ENCODE data around the gene DTNA.

The DTNA gene

GRCh38 chr18:34806527-34806926 is 96.4 kb downstream of the DTNA start:
- H3K9me3 ChIP-seq (ENCODE audit: insufficient read depth, low read length, severe bottlenecking) = no peaks in the 10 kb centered on the region
- DNase-seq (no peak), ATAC-seq (ENCODE audit: insufficient read depth, low read depth) (no peak)
- H4K20me1 ChIP-seq (ENCODE audit: insufficient read depth, low read length) = no peaks in the 10 kb centered on the region
- H3K27ac ChIP-seq (ENCODE audit: low read length) = no peak overlapping the region
- no peak overlapping the region for H3K9ac ChIP-seq (ENCODE audit: low read depth, low read length)
- H2AFZ ChIP-seq (ENCODE audit: low read depth, low read length) = no peak overlapping the region
- H3K79me2 ChIP-seq (ENCODE audit: insufficient read depth, low read length) = no peaks in the 10 kb centered on the region
- H3K4me1 ChIP-seq (ENCODE audit: insufficient read depth, low read length) = no peaks in the 10 kb centered on the region
- no peaks in the 10 kb centered on the region for H3K36me3 ChIP-seq (ENCODE audit: insufficient read depth, low read length)
- no peaks in the 10 kb centered on the region for H3K27me3 ChIP-seq (ENCODE audit: insufficient read depth, low read length, poor library complexity)
- H3K4me3 ChIP-seq (ENCODE audit: low read depth in 1 of 2, low read length in 2 of 2) = no peak overlapping the region
- TF ChIP-seq EZH2 (IDR thresholded peaks at IDR 0.05; ENCODE audit: borderline replicate concordance, low read depth, low read length, severe bottlenecking) (no peak), CTCF (IDR thresholded peaks at IDR 0.05; ENCODE audit: borderline replicate concordance, extremely low read depth, low read length, poor library complexity, severe bottlenecking) (no peak)
- no peak overlapping the region for H3K4me2 ChIP-seq (ENCODE audit: insufficient read depth, low read length)

GRCh38 chr18:34807106-34807796 is 97.2 kb downstream of the DTNA start:
- no peak overlapping the region for H3K27ac ChIP-seq (ENCODE audit: low read length)
- H3K27me3 ChIP-seq (ENCODE audit: insufficient read depth, low read length, poor library complexity) = no peaks in the 10 kb centered on the region
- no peaks in the 10 kb centered on the region for H3K79me2 ChIP-seq (ENCODE audit: insufficient read depth, low read length)
- H2AFZ ChIP-seq (ENCODE audit: low read depth, low read length) = no peak overlapping the region
- H3K4me1 ChIP-seq (ENCODE audit: insufficient read depth, low read length) = no peaks in the 10 kb centered on the region
- H4K20me1 ChIP-seq (ENCODE audit: insufficient read depth, low read length) = no peaks in the 10 kb centered on the region
- no peaks in the 10 kb centered on the region for H3K9me3 ChIP-seq (ENCODE audit: insufficient read depth, low read length, severe bottlenecking)
- TF ChIP-seq CTCF (IDR thresholded peaks at IDR 0.05; ENCODE audit: borderline replicate concordance, extremely low read depth, low read length, poor library complexity, severe bottlenecking) (no peak), EZH2 (IDR thresholded peaks at IDR 0.05; ENCODE audit: borderline replicate concordance, low read depth, low read length, severe bottlenecking) (no peak)
- H3K4me2 ChIP-seq (ENCODE audit: insufficient read depth, low read length) = no peak overlapping the region
- H3K9ac ChIP-seq (ENCODE audit: low read depth, low read length) = no peak overlapping the region
- H3K4me3 ChIP-seq (ENCODE audit: low read depth in 1 of 2, low read length in 2 of 2) = no peak overlapping the region
- no peaks in the 10 kb centered on the region for H3K36me3 ChIP-seq (ENCODE audit: insufficient read depth, low read length)
- ATAC-seq (ENCODE audit: insufficient read depth, low read depth) = no peak
- DNase-seq = no peak

DNA sequence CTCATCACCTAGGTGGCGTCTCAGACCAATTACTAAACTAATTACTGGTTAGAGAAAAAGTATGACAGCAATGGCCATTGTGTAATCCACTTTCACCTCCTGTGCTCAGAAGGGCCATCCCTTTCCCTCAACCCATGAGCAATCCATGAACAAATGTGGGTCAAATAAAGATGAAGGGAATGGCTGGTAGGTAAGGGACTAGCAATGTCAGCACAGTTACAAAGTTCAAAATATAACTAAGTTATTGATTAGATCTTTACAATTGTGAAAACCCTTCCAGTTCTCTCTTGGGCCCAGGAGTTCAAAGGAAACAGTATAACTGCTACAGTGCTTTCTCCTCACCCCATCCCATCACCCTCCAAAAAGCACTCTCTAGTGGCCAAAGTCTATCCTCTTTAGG is 98.3 kb downstream of the DTNA start:
- no peaks in the 10 kb centered on the region for H3K79me2 ChIP-seq (ENCODE audit: insufficient read depth, low read length)
- H2AFZ ChIP-seq (ENCODE audit: low read depth, low read length) = no peak overlapping the region
- no peaks in the 10 kb centered on the region for H3K9me3 ChIP-seq (ENCODE audit: insufficient read depth, low read length, severe bottlenecking)
- no peak overlapping the region for H3K4me3 ChIP-seq (ENCODE audit: low read depth in 1 of 2, low read length in 2 of 2)
- no peak overlapping the region for H3K9ac ChIP-seq (ENCODE audit: low read depth, low read length)
- no peaks in the 10 kb centered on the region for H3K27me3 ChIP-seq (ENCODE audit: insufficient read depth, low read length, poor library complexity)
- DNase-seq (no peak), ATAC-seq (ENCODE audit: insufficient read depth, low read depth) (no peak)
- no peaks in the 10 kb centered on the region for H3K36me3 ChIP-seq (ENCODE audit: insufficient read depth, low read length)
- H3K27ac ChIP-seq (ENCODE audit: low read length) = no peak overlapping the region
- no peaks in the 10 kb centered on the region for H4K20me1 ChIP-seq (ENCODE audit: insufficient read depth, low read length)
- no peaks in the 10 kb centered on the region for H3K4me1 ChIP-seq (ENCODE audit: insufficient read depth, low read length)
- TF ChIP-seq EZH2 (IDR thresholded peaks at IDR 0.05; ENCODE audit: borderline replicate concordance, low read depth, low read length, severe bottlenecking) = no peak
- no peak for TF ChIP-seq CTCF (IDR thresholded peaks at IDR 0.05; ENCODE audit: borderline replicate concordance, extremely low read depth, low read length, poor library complexity, severe bottlenecking)
- no peak overlapping the region for H3K4me2 ChIP-seq (ENCODE audit: insufficient read depth, low read length)

All from DND-41 (cell line).